ENCODE data around the gene UGT2A1. TPM values are rescaled to one million over a fixed set of nuclear protein-coding genes. Genes with fewer than 3 reads are reported as not detected.

UGT2A1 gene
- total and polyA plus RNA-seq, 2 of the 8 experiments (the other 6 are each of a cell fraction or from before 2014, with no cell fraction given) = 0.19 TPM; not detected in 1

GRCh38 chr4:69640289-69640688, 12.8 kb downstream of the UGT2A1 start (continued):
- TF ChIP-seq RAD21 (IDR thresholded peaks at IDR 0.05 in 1 of 2, conservative IDR thresholded peaks at IDR 0.05 in 1 of 2; ENCODE audit: low read depth in 2 of 2, low read length in 2 of 2) (no peak), HDAC6 (IDR thresholded peaks at IDR 0.05; ENCODE audit: low read depth, low read length) (no peak)

All from H1 (cell line).